ENCODE results near the gene GMPR2.

DNA sequence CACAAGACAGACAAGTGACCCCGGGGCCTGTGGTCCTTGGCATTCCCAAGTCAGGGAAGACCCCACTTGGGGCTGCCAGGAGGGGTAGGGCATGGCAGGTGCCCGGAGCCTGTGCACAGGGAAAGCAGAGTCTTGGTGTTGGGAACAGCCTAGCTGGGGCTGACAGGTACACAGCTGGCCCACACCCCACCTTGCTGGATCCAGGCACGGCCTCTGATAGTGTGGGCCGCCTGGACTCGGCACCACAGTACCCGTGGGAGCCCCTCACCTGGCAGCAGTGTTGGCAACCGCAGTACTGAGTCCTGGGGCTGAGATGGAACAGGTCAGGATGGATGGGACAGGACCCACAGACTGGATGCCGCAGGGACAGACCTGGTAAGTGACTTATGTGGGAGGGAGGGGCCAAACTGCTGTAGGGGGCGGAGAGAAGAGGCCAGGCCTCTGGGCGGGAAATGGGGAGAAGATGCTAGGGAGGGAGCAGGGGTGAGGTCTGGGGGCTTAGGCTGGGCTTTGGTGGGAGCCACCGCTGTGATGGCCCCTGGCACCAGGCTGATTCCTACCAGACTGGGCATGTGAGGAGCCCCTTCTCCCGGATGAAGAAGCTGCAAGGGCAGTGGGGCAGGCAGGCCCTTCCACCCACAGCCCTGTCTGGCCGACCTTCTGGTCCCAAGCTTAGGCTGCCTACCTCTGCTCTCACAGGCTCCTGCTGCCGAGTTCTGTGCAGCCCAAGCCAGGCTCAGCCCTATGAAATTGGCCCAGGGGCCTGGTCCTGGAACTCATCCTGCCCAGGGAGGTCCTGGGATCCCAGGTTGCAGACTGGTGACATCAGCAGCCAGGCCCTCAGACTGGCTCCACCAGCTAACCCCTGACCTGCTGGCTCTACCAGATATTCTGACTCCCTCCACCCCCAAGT lies 30.3 kb downstream of the GMPR2 start, which contains the start of gene TGM1:
- TF ChIP-seq POLR2AphosphoS5 (IDR thresholded peaks at IDR 0.05; ENCODE audit: borderline replicate concordance, low read depth, low read length) (no peak), EZH2 (IDR thresholded peaks at IDR 0.05) (no peak)
